HL-60/S4 treated with phorbol 12-myristate 13-acetate at 8.2 ng/mL for 4 days and 3 days (cell line): Measurements from ENCODE around the gene ANO2.

Experiments used
- in situ Hi-C: fragments of 300-500 bp; cut with MboI; formaldehyde crosslinking; loops from 2 replicates; pipeline ENCODE4 v1.15.0; 2022; ENCODE audit warnings: low sequenced_read_pairs

The ANO2 gene

DNA sequence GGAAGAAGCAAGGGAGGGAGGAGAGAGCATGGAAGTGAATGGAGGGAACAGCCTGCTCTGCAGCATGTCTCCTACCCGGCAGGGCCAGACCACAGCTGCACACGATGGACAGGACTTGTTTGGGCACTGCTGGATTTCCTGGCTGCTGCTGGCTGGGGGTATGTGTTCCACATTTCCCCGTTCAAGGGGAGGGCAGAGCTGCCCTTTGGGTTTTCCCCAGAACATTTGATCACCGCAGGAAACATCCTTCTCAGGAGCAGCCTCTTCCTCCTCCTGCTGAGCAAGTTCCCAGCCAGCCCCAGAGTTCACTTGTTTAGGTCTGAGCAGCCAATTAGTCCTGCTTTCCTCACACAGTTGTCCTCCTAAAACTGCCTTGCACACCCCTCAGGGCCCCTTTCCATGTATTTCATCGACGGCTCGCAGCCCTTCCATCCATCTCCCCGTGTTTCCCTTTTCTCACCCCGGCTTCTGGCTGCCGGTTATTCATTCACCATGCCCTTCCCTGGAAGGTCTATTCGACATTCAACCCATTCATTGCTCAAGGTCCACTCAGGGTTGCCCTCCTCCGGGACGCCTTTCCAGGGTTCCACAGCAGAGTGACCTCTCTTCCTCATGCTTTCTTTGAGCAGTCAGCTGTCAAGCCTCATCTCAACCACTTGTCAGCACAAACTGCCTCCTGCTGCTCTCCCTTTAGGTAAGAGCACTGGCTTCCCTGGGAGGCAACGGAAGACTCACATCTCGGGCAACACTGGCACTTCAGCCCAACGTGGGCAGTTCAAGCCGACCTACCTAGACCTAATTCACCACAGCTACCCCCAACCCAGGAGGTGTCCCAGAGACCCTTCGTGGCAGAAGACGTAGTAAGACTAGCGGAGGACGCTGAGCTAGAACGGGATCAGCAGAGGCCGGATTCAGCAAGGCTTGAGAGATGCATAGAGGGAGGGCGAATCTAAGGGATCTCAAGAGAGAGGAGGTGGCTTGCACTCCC lies 20.1 kb upstream of the ANO2 start:
- in situ Hi-C loops, result no loop called here

DNA sequence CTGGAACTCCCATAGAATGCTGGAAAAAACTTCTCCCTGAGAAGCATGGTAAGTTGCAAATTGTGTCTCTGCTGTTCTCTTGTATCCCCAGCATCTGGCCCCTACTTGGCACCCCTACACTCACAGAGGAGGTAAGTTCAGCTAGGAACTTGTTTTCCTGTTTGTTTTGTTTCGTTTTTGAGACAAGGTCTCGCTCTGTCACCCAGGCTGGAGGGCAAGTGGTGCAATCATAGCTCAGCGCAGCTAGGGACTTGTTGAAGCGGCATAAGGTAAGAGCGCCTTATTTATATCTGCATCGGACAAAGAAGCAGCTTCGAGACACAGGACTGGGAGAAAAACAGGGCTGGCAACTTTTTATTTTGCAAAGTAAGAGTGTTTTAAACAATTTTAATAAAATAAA lies 18.5 kb upstream of the ANO2 start:
- in situ Hi-C loops, result no loop called here

DNA sequence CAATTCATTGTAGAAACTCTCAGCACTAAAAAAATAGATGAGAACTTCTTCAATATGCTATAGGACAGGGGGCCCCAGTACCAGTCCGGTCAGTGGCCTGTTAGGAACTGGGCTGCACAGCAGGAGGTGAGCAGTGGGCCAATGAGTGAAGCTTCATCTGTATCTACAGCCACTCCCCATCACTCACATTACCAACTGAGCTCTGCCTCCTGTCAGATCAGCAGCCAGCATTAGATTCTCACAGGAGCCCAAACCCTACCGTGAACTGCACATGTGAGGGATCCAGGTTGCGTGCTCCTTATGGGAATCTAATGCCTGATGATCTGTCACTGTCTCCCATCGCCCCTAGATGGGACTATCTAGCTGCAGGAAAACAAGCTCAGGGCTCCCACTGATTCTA lies 15.7 kb upstream of the ANO2 start:
- in situ Hi-C loops, result no loop called here

DNA sequence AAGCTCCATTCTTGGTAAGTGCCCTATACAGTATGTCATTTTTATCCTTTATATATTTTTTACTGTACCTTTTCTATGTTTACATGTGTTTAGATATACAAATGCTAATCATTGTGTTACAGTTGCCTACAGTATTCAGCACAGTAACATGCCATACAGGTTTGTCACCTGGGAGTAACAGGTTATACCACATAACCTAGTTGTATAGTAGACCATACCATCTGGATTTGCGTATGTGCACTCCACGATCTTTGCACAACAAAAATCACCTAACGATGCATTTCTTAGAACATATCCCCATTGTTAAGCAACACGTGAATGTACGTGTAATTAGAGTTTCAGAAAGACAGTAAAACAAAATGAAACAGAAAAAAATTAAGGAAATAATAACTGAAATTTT lies 11.9 kb upstream of the ANO2 start:
- in situ Hi-C loops, result no loop called here

DNA sequence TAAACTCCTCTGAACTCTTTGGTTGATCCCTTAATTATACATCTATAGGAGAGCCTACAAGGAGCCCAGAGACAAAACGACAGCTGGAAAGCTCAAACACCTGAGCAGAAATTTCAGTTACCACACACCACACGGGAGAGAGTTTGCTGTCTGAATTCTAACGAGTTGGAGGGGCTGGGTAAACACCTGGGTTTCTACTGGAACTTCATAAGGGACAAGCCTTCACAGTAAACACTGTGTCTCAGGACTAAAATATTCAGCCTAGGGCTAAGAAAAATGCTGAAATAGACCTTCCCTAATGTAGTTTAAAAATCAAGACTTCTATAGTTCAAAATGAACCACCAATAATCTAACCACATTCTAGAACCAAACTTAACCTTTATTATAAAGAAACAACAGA lies 9.6 kb upstream of the ANO2 start:
- in situ Hi-C loops, result no loop called here

DNA sequence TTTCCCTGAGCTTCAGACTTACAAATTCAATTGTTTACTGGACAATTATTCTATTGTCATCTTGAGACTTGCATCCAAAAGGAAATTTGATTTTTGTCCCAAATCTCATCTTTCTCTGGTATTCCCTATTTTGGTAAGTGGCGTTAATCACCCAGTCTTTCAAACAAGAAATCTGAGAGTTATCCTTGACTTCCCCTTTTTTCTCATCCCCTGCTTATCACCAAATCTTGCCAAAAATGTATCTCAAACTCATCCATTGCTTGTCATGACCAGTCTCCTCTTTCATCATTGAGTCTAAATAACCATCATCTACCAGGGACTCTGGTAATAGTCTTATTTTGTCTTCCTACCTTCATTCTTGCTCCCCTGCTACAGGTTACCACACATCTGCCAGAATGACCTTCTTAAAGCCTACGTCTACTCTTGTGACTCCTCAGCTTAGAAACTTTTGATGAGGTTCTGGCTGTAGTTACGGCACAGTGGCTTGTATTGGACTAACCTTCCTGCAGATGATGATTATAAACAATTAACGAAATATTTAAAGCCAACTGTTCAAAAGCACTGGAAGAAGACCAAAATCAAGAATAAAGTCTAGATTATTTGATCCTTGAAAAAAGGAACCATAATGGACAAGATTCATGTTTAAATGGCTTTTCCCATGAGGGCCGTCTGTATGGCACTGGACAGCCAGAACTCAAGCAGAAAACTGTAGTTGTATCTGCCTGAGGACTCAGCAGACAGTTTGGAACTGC lies 9.0 kb upstream of the ANO2 start:
- in situ Hi-C loops, result no loop called here

DNA sequence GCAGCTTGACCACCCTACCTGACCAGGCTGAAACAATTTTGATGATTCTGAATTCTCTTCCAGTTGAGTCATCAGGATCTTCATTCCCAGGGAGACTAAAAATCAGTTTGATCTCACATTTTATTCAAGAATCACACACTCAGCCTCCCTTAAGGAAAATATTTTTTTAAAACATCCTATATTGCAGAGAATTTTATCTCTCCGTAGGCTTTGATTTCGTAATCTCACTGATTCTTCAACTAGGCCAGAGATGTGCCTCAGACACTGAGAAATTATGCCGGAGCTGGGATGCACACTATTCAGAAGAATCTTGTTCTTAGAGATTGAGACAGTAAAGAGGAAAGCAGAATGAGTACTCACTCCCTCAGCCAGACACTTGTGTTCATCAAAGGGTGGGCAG lies 7.0 kb upstream of the ANO2 start:
- in situ Hi-C loops, result no loop called here

DNA sequence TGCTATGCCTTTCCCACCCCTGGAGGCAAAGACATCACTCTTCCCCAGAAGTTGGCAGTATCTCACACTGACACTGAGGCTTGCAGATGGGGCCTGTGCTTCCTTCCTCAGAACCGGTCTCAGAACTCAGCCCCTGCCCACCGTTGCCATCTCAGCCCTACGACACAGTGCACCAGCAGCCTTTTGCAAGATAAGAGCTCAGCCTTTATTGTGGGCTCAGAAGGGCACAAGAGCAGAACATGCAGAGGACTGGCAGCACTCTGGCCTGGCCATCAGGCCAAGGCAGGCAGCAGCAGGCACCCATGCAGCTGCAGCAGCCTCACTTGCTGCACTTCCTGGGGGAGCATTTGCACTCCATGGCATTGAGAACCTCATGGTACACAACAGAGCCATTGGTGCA lies 3.6 kb upstream of the ANO2 start:
- in situ Hi-C loops, result no loop called here

DNA sequence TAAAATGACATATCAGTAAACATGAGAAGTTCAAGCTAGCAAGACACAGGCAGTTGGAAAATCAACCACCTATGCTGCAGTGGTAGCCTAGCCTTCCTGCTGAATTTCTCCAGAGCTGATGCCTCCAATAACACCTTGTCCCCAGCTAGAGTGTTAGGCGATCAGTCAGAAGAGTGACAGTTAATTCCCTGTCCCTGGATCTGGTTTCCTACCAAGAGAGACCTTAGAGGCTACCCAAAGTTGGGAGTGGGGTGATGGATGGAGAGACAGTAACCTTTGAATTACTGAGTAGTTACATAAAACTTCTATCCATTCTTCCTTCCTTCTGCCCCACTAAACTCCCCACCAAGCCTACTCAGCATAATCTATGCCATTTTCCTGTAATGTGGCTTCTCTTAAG lies 1.9 kb upstream of the ANO2 start:
- in situ Hi-C loops, result no loop called here

DNA sequence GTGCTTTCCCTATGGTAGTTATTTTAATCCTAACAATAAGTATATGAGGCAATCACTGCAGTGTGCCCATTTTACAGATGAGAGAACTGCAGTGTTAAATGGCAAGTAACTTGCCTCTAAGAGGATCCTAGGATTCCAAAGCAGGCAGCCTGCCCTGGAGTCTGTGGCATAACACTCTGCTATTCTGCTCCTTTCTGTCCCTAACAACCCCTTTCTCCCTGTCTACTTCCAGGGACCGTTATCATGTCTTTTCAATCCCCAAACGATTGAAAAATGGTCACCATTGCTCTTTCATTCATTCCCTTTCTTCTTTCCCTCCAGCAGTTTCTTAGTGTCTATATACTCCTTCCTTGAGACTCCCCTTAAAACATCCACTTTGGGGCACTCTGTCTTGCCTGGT lies 1.3 kb upstream of the ANO2 start:
- in situ Hi-C loops, result no loop called here

DNA sequence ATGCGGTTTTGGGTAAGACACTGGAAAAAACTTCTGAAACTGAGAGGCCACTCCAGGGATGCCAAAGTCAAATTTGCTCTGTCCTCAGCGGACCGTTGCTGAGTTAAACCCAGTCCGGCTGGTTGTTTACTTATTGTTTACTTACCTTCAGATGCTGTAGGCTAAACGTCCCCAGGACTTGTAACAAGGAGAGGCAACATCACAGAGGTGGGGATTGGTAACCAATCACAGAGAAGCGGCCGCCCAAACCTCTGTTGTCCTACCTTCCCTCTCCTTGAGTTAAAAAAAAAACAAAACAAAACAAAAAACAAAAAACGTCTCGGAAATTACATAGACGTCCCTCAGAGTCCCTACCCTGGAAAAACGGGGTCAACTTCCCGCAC lies 380 bp downstream of the ANO2 start:
- in situ Hi-C loops, result no loop called here

DNA sequence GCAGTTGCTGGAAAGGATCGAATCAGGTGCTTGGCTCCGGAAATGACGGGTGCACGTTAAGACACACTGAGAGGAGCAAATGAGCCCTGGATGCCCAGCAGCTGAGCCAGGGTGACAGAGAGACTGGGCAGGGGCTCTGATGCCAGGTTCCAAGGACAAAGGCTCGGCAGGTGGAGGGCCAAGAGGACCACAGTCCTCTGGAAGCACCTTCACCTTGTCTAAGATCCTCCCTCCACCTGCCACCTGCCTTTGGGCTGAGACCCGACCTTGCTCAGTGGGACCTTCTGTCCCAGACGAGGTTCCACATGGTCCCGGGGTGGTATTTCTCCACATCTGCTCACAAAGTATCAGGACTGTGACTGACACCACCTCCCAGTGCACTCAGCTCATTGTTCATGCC lies 1.0 kb downstream of the ANO2 start:
- in situ Hi-C loops, result no loop called here

DNA sequence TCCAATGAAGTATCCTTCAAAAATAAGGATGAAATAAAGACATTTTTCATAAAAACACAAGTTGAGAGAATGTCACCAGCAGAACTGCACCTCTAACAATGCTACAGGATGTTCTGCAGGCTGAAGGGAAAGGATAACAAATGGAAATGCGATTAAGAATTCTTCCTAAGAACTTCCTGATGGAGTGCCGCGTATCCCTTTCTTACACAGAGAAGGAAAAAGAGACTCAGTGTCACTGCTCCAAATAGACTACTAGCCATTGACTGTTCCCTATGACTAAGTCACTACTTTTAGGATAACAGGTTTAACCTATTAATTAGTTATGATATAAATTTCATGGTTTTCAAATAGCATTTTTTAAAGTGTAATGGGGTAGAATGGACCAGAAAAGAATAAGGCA lies 3.2 kb downstream of the ANO2 start:
- in situ Hi-C loops, result no loop called here

DNA sequence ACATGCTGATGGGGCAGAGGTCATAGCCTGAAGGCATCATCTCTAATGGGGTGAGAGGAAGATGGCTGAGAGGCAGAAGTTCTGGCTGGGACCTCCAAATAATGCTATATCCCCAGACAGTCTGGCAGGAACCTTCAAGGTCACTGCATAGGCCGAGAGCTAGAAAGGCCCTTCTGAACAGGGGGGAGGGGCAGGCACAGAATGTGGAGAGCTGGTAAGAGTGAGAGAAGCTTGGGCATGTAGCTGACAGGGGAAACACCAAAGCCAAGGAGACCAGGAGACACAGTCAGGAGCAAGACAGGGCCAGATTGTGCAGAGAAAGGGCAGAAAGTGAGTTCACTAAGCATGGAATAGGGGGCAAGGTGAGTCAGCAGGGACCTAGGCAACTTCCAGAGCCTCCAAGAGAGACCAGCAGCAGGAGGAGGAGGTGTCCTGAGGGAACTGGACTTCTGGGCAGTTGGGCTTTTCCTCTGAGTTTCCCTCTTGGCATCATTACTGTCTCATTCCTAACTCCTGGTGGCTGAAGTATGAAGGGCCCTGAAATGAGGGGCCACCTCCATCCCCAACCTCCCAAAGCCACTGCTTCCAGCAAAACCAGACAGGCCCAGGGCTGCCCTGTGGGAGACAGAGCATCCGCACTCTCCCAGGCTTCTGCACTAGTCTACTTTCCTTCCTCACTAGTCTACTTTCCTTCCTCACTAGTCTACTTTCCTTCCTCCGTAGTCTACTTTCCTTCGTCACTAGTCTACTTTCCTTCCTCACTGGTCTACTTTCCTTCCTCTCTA lies 17.1 kb downstream of the ANO2 start:
- in situ Hi-C loops, result no loop called here

DNA sequence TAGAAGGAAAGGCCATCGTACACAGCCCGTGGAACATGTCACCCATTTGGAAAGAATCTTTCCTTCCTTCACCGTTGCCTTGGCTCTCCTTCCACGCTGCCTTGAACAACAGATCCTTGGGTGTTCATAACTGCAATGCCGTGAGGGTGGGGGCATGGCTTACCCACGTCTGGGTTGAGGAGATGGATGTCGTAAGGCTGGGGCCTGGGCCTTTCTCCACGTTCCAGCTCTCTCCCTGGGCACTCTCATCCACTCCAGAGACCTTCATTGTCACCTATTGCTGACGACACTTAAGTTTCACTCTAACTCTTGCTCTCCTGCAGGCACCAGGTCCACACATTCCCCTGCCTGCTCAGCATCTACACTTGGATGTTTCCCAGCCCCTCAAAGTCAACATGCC lies 19.4 kb downstream of the ANO2 start:
- in situ Hi-C loops, result no loop called here

DNA sequence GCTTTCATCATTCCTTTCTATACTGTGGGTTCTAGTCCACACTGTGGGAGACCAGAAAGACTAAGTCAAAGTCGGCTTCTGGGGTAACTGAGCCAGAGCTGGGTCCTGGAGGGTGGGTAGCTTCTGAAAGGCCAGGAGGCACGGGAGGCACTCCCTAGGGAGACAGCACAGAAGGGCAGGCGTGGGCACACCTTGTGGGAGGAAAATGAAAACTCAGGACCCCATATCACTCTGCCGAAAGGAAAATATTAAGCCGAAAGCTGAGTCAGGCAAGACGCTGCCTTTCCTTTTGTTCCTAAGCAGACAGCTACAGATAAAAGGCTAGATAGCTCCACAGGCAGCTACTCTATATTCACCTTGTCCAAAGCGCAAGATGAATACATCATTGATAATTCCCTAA lies 20.7 kb downstream of the ANO2 start:
- in situ Hi-C loops, result no loop called here

DNA sequence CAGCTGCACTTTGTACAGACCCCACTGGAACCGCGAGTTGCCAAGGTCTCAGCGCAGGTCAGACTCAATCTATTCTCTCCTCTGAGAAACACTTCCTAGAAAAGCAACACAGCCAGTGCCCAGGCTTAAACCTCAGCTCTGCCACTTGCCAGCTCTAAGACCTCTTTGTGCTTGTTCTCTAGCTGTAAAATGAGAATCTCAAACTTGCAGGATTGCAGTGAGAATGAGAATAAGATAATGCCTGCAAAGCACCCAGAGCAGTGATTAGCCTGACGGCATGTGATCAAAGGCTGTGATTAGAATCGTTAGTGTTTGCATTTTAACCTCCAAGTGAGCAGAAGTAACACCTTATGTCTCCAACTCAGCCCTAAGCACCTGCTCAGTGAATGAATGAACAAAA lies 21.3 kb downstream of the ANO2 start:
- in situ Hi-C loops, result no loop called here

DNA sequence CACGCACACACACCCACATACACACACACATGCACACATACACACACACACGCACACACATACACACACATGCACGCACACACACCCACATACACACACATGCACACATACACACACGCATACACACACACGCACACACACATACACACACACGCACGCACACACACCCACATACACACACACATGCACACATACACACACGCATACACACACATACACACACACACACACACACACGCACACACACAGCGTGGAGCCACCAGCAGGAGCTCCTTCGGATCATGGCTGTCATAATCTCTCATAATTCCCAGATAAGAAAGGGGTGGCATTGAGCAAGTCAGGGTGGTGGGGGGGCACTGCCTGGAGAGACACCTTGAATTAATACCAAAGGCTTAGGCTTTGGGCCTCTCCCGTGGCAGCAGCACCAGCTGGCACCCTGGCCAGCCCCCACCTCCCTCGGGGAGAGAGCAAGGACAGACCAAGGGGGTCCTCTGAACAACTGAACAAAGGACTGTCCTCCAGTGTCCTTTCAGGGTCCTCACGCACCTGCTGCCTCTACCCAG lies 21.9 kb downstream of the ANO2 start:
- in situ Hi-C loops, result no loop called here

DNA sequence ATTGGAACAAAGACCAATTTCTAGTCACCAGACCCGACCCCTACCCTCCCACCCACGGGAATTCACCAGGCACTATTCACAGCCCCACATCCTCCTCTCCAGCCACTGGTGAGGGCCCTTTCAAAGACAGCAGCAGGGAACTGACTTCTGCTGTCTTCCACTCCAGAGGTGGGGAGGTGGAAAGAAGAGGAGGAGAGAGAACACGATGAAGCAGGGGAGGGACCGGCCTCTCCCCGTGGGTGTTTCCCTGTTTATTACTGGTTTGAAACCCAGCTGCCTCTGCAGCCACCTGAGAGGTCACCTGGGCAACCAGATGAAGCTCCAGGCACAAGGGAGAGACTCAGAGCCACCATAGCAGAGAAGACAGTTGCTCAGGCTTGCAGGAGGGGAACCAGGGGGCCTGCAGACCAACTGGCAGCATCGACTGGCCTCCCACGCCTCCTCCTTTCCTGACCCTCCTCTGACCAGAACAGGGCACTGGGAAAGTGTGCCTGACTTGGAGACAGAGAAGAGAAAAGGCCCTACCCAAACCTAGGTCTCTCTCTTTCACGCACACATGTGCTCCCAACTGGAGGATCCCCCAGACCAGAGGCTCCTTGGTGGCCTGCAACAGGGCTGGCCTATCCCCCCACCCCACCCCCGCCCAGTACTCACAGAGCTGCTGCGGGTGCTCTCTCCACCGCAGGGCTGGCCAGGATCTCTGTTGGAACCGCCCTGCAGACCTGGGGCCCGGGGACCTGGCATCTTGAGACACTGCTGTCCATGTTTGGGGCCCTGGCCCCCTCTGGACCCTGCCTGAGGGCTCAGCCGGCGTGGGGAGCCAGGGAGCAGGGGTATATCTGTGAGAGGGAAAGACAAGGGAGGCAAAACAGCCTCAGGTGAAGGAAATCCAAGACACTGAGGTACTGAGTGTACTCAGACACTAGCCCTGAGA lies 22.8 kb downstream of the ANO2 start:
- in situ Hi-C loops, result no loop called here
